Caco-2 (cell line): ENCODE data around the gene SCN7A. TPM values are rescaled to one million over a fixed set of nuclear protein-coding genes. Genes with fewer than 3 reads are reported as not detected.

Experiments used
- BruUV-seq: library from RNA; stranded (reverse); fragments of 400-500 nt; replicated peaks from 2 replicates; lab custom pipeline; 2021; lab: Mats Ljungman, UMichigan
- CTCF ChIA-PET: fragments of 300-600 bp; sonication (Branson Sonifier 250); formaldehyde crosslinking; loops from one replicate; lab custom pipeline; 2022; ENCODE audit warnings: antibody characterized with exemption; lab: Charles Lee
- POLR2A ChIA-PET: fragments of 300-600 bp; sonication (Branson Sonifier 250); formaldehyde crosslinking; loops from one replicate; lab custom pipeline; 2022; ENCODE audit warnings: antibody characterized with exemption; lab: Charles Lee
- DNase-seq, 2 experiments: peaks; one replicate each; pipeline versions ENCODE4 v3.0.0 to v3.0.0-alpha.2; 2020 to 2022
- H3K27me3 ChIP-seq: replicated peaks from 2 replicates; pipeline ENCODE4 v1.6.0; 2011; ENCODE audit warnings: low read length; ENCODE audit not compliant: control insufficient read depth, insufficient read depth
- H3K36me3 ChIP-seq: 2 replicates; pipeline ENCODE4 v1.5.1; 2011; ENCODE audit warnings: low read length; ENCODE audit not compliant: control insufficient read depth, insufficient read depth
- H3K4me1 ChIP-seq: fragments of 250-450 bp; sonication (Bioruptor Pico); 2 replicates; pipeline ENCODE4 v1.5.1; 2020; ENCODE audit warnings: mild to moderate bottlenecking
- H3K4me3 ChIP-seq: 2 replicates; pipeline ENCODE4 v1.5.1; 2011; ENCODE audit warnings: low read depth, mild to moderate bottlenecking, control low read depth, low read length
- H3K9me3 ChIP-seq: fragments of 250-450 bp; sonication (Bioruptor Pico); 2 replicates; pipeline ENCODE4 v1.5.1; 2020; ENCODE audit warnings: mild to moderate bottlenecking, moderate library complexity
- H3K27ac Mint-ChIP-seq: one replicate; pipeline ENCODE4 v1.8.0; 2022; ENCODE audit warnings: mixed read lengths; ENCODE audit not compliant: unreplicated experiment
- H3K27me3 Mint-ChIP-seq: one replicate; pipeline ENCODE4 v1.8.0; 2022; ENCODE audit warnings: mixed read lengths; ENCODE audit not compliant: insufficient read depth, unreplicated experiment
- H3K36me3 Mint-ChIP-seq: one replicate; pipeline ENCODE4 v1.8.0; 2022; ENCODE audit warnings: mild to moderate bottlenecking, mixed read lengths; ENCODE audit not compliant: insufficient read depth, unreplicated experiment
- H3K4me1 Mint-ChIP-seq: one replicate; pipeline ENCODE4 v1.8.0; 2022; ENCODE audit warnings: low read depth, mixed read lengths; ENCODE audit not compliant: unreplicated experiment
- H3K4me3 Mint-ChIP-seq: one replicate; pipeline ENCODE4 v1.8.0; 2022; ENCODE audit warnings: mild to moderate bottlenecking, moderate library complexity, mixed read lengths; ENCODE audit not compliant: unreplicated experiment
- H3K9me3 Mint-ChIP-seq: one replicate; pipeline ENCODE4 v1.8.0; 2022; ENCODE audit warnings: mixed read lengths; ENCODE audit not compliant: unreplicated experiment
- intact Hi-C: fragments of 100-400 bp; cut with micrococcal nuclease; formaldehyde crosslinking; loops from one replicate; pipeline ENCODE4 v1.10.0; 2022; ENCODE audit not compliant: unreplicated experiment
- total RNA-seq: library from RNA; stranded (reverse); gene quantifications from 2 replicates; pipeline ENCODE4 v1.2.3, GENCODE V29; 2022
- TF ChIP-seq, protein P1 (sequence below), 2 experiments: fragments of 200-600 bp in 1 of 2; IDR thresholded peaks; 1 replicate in 1 of 2; 2 replicates in 1 of 2; pipeline versions ENCODE4 v1.5.1 to v1.8.0; 2011 to 2022; ENCODE audit warnings: antibody characterized with exemption in 1 of 2, control low read depth in 1 of 2, inconsistent platforms in 1 of 2, low read depth in 1 of 2, low read length in 1 of 2, mild to moderate bottlenecking in 1 of 2, moderate library complexity in 1 of 2; ENCODE audit not compliant: insufficient read depth in 1 of 2, severe bottlenecking in 1 of 2, unreplicated experiment in 1 of 2

Gene SCN7A
- total RNA-seq, 1 experiment from 2014 or later: 0.27 TPM

DNA sequence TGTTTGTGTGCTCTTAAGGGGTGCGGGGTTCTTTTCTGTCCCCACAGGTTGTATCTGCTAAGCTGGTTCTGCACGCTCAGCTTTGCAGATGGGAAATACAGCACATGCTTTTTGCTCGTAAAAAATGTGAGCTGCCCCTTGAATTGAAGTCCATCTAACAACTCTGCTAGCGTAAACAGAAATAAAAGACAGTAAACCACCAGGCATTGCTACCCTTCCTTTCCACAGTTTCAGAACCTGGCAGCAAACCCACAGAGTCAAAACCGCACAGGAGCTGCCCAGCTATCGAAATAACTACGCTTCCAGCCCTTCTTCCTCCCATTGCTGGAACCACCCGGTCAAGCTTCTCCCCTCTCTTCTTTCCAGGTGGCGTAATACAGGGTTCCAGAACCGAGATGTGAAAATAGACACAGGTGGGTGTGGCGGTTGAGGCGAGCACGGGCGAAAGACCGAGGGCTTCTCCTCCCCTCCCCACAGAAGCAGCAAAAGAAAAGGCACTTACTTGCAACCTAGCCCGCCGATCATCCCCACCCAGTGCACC is 118.8 kb downstream of the SCN7A start:
- peaks cover 30% of the 10 kb centered on the region; the same call in 1 of the 2 replicates for H3K4me1 ChIP-seq
- Mint-ChIP-seq H3K27me3 (no peaks in the 10 kb centered on the region), H3K4me3 (peak overlapping the region; percentile 78), H3K4me1 (peaks cover 18% of the 10 kb centered on the region), H3K36me3 (no peaks in the 10 kb centered on the region), H3K9me3 (no peaks in the 10 kb centered on the region), H3K27ac (peak overlapping the region; percentile 5)
- ChIA-PET CTCF (interaction anchor here (1.0 to 2.1 kb wide), 4 partner anchors 10 to 44 kb away, joined by 3 to 7 read pairs (median 4); no protein-coding TSS in a partner anchor), POLR2A (no interaction called here)
- intact Hi-C loops: no loop called here
- no peaks in the 10 kb centered on the region for H3K36me3 ChIP-seq
- H3K9me3 ChIP-seq: no peaks in the 10 kb centered on the region
- H3K4me3 ChIP-seq: peak overlapping the region; percentile 65
- DNase-seq: no peak
- TF ChIP-seq, protein P1, sequence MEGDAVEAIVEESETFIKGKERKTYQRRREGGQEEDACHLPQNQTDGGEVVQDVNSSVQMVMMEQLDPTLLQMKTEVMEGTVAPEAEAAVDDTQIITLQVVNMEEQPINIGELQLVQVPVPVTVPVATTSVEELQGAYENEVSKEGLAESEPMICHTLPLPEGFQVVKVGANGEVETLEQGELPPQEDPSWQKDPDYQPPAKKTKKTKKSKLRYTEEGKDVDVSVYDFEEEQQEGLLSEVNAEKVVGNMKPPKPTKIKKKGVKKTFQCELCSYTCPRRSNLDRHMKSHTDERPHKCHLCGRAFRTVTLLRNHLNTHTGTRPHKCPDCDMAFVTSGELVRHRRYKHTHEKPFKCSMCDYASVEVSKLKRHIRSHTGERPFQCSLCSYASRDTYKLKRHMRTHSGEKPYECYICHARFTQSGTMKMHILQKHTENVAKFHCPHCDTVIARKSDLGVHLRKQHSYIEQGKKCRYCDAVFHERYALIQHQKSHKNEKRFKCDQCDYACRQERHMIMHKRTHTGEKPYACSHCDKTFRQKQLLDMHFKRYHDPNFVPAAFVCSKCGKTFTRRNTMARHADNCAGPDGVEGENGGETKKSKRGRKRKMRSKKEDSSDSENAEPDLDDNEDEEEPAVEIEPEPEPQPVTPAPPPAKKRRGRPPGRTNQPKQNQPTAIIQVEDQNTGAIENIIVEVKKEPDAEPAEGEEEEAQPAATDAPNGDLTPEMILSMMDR (IDR thresholded peaks at IDR 0.05; ENCODE audit: insufficient read depth in 1 of 2, low read depth in 1 of 2, low read length in 1 of 2, severe bottlenecking in 1 of 2, unreplicated experiment in 1 of 2): no peak
- H3K27me3 ChIP-seq: no peaks in the 10 kb centered on the region; the same call in 1 of the 2 replicates
- BruUV-seq: TSS peak; percentile 77

DNA sequence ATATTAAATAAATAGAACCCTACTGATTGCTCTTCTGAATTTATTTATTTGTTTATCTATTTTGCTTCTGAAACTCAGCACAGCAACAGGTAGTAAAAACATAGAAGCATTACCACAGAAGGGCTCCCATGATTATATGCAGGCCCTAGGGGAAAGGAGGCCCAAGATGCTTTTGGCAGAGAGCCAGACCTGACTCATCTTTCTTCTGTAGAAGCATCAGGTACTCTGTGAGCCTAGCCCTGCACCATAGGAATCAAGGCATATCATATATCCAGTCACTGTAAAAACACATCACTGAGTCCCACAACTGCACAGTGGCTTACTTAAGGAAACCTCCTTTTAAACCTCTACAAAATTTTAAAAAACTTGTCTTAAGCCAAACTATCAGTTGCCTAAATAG is 120.1 kb downstream of the SCN7A start:
- Histone ChIP-seq H3K36me3 (no peaks in the 10 kb centered on the region), H3K9me3 (no peaks in the 10 kb centered on the region), H3K4me1 (peaks cover 30% of the 10 kb centered on the region; the same call in 1 of the 2 replicates), H3K4me3 (no peak overlapping the region), H3K27me3 (no peaks in the 10 kb centered on the region; the same call in 1 of the 2 replicates)
- TF ChIP-seq, protein P1 (IDR thresholded peaks at IDR 0.05; ENCODE audit: insufficient read depth in 1 of 2, low read depth in 1 of 2, low read length in 1 of 2, severe bottlenecking in 1 of 2, unreplicated experiment in 1 of 2): no peak
- Mint-ChIP-seq H3K27ac (no peak overlapping the region), H3K27me3 (no peaks in the 10 kb centered on the region), H3K36me3 (no peaks in the 10 kb centered on the region), H3K9me3 (no peaks in the 10 kb centered on the region), H3K4me1 (peaks cover 18% of the 10 kb centered on the region), H3K4me3 (no peak overlapping the region)
- no peak for DNase-seq
- intact Hi-C loops: no loop called here
- ChIA-PET POLR2A (no interaction called here), CTCF (interaction anchor here (2.1 kb wide), 1 partner anchor 13 kb away, joined by 7 read pairs; no protein-coding TSS in a partner anchor)
- no TSS peak for BruUV-seq

DNA sequence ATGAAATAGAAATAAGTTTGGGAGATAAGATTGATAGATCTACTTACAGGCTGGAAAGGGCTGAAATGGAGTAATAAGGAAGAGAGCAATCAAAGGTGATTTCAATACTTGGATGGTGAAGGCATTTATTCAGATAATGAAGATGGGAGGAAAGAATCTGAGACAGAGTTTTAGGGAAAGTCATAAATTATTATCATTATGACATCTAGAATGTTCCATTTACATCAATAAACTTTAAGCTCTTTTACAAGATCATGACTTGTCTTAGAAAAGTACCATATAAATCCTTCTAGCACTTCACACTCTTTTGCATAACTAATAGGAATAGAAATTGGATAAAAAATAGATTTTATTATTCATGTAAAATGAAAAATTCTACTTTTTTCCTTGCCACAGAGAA is 120.5 kb downstream of the SCN7A start:
- Mint-ChIP-seq H3K4me1 (peaks cover 18% of the 10 kb centered on the region), H3K27ac (peak overlapping the region; percentile 31), H3K27me3 (no peaks in the 10 kb centered on the region), H3K36me3 (no peaks in the 10 kb centered on the region), H3K4me3 (peak overlapping the region; percentile 3), H3K9me3 (no peaks in the 10 kb centered on the region)
- no peak for DNase-seq
- CTCF ChIA-PET: no interaction called here
- TF ChIP-seq, protein P1 (IDR thresholded peaks at IDR 0.05; ENCODE audit: insufficient read depth in 1 of 2, low read depth in 1 of 2, low read length in 1 of 2, severe bottlenecking in 1 of 2, unreplicated experiment in 1 of 2): no peak
- H3K4me3 ChIP-seq: no peak overlapping the region
- BruUV-seq: no TSS peak
- POLR2A ChIA-PET: no interaction called here
- H3K4me1 ChIP-seq: peaks cover 30% of the 10 kb centered on the region; the same call in 1 of the 2 replicates
- no peaks in the 10 kb centered on the region for H3K36me3 ChIP-seq
- H3K9me3 ChIP-seq: no peaks in the 10 kb centered on the region
- no peaks in the 10 kb centered on the region; the same call in 1 of the 2 replicates for H3K27me3 ChIP-seq
- intact Hi-C loops: no loop called here
